ENCODE measurements around the gene CDCP1.

DNA sequence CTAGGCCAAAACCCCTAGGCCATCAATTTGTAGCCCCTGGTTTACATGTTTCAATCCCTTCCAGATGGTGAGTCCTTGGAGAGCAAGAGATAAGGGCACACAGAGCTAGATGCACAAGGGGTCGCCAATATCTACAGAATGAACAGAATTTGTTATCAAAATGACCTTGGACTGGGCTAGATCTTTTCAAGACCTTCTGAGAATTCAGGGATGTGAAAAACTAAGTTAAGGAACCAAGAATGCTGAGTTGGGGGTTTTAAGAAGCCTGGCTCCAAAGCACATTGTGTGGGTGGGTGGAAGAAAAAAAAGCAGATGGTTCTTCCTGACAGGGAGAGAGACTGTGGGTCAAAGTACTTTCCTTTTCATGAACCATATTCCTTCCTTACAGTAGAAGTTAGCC is 10.2 kb downstream of the CDCP1 start:
- TF ChIP-seq, protein P1, sequence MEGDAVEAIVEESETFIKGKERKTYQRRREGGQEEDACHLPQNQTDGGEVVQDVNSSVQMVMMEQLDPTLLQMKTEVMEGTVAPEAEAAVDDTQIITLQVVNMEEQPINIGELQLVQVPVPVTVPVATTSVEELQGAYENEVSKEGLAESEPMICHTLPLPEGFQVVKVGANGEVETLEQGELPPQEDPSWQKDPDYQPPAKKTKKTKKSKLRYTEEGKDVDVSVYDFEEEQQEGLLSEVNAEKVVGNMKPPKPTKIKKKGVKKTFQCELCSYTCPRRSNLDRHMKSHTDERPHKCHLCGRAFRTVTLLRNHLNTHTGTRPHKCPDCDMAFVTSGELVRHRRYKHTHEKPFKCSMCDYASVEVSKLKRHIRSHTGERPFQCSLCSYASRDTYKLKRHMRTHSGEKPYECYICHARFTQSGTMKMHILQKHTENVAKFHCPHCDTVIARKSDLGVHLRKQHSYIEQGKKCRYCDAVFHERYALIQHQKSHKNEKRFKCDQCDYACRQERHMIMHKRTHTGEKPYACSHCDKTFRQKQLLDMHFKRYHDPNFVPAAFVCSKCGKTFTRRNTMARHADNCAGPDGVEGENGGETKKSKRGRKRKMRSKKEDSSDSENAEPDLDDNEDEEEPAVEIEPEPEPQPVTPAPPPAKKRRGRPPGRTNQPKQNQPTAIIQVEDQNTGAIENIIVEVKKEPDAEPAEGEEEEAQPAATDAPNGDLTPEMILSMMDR (IDR thresholded peaks at IDR 0.05) = no peak
- no peak for TF ChIP-seq EZH2 (IDR thresholded peaks at IDR 0.05; ENCODE audit: borderline replicate concordance, insufficient read depth, low read depth, low read length, poor library complexity, severe bottlenecking)
